ENCODE data around the gene RPN1. TPM values are rescaled to one million over a fixed set of nuclear protein-coding genes. Genes with fewer than 3 reads are reported as not detected.

Gene RPN1
- total and polyA plus RNA-seq, 2 of the 13 experiments (the other 11 are each of a cell fraction or from before 2014, with no cell fraction given): 290 to 342 TPM

DNA sequence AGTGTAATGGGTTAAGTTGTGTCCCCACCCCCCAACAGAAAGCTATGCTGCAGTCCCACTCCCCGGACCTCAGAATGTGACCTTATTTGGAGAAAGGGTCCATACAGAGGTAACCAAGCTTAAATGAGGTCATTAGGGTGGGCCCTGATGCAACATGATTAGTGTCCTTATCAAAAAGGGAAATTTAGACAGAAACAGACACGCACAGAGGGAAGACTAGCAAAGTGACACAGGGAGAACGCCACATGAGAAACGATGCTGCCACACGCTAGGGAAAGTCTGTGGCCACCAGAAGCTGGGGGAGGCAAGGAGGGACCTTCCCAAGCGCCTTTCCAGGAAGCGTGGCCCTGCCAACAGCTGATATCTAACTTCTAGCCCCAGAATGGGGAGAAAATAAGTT, 65.4 kb downstream of the RPN1 start:
- DNase-seq (ENCODE audit: low spot score) (no peak), FAIRE-seq (no peak), ATAC-seq (no peak)
- intact Hi-C loops (cut with micrococcal nuclease; ENCODE audit: unreplicated experiment): loop anchor here (10.0 kb wide), 1 partner anchor 160 kb away; no protein-coding TSS in a partner anchor
- no peak for TF ChIP-seq DNMT1 (CRISPR knock-in tag; IDR thresholded peaks at IDR 0.05)
- no peak for TF ChIP-seq ZNF18 (CRISPR knock-in tag; IDR thresholded peaks at IDR 0.05; ENCODE audit: insufficient replicate concordance)
- TF ChIP-seq ZNF713 (CRISPR knock-in tag; IDR thresholded peaks at IDR 0.05): no peak
- TF ChIP-seq ZNF777 (CRISPR knock-in tag; IDR thresholded peaks at IDR 0.05): no peak
- TF ChIP-seq SAFB2 (CRISPR knock-in tag; IDR thresholded peaks at IDR 0.05; ENCODE audit: borderline replicate concordance, low read depth): no peak
- no peak for TF ChIP-seq ZNF431 (CRISPR knock-in tag; IDR thresholded peaks at IDR 0.05; ENCODE audit: borderline replicate concordance, low read depth)
- no peak for TF ChIP-seq MXI1 (IDR thresholded peaks at IDR 0.05; ENCODE audit: borderline replicate concordance, low read depth, low read length)
- TF ChIP-seq IKZF5 (CRISPR knock-in tag; IDR thresholded peaks at IDR 0.05): no peak
- TF ChIP-seq ZFP82 (CRISPR knock-in tag; IDR thresholded peaks at IDR 0.05; ENCODE audit: borderline replicate concordance): no peak
- TF ChIP-seq HOXA9 (CRISPR knock-in tag; IDR thresholded peaks at IDR 0.05; ENCODE audit: borderline replicate concordance): no peak
- no peak for TF ChIP-seq SOX6 (IDR thresholded peaks at IDR 0.05)
- TF ChIP-seq SOX6 (CRISPR knock-in tag; IDR thresholded peaks at IDR 0.05): no peak
- TF ChIP-seq ZMYM4 (CRISPR knock-in tag; IDR thresholded peaks at IDR 0.05): no peak
- TF ChIP-seq HMGA1 (CRISPR knock-in tag; conservative IDR thresholded peaks at IDR 0.05): no peak
- no peak for TF ChIP-seq POLR2AphosphoS5 (IDR thresholded peaks at IDR 0.05; ENCODE audit: low read depth, low read length)
- H3K27me3 ChIP-seq (ENCODE audit: control insufficient read depth in 1 of 2, insufficient read depth in 2 of 2, low read length in 2 of 2): peaks cover 3 to 38% of the 10 kb centered on the region in 2 experiments; a peak in 4 of 5 replicates
- no peaks in the 10 kb centered on the region for H4K20me1 ChIP-seq (ENCODE audit: insufficient read depth, low read length)
- H3K4me1 ChIP-seq (ENCODE audit: insufficient read depth, low read length): no peaks in the 10 kb centered on the region
- no peak overlapping the region for H3K4me3 ChIP-seq (replicated peaks in 1 of 3; ENCODE audit: insufficient read depth in 1 of 3, low read depth in 2 of 3, low read length in 3 of 3)
- H3K9ac ChIP-seq (ENCODE audit: insufficient read depth, low read depth, low read length): no peak overlapping the region
- H3K27ac ChIP-seq (ENCODE audit: extremely low read length, insufficient read depth, low read length): no peak overlapping the region
- ChIA-PET CTCF (ENCODE audit: low intra/inter-chr PET ratio, low total read pairs) (interaction anchor here (1.1 kb wide), 1 partner anchor 13 kb away, joined by 3 read pairs; no protein-coding TSS in a partner anchor), POLR2A (no interaction called here)
- in situ Hi-C loops (cut with HindIII; ENCODE audit: extremely low pct_ligation_motif_present, low pct_unique_long_range_greater_than_20kb): no loop called here
- WGBS (ENCODE audit: low lambda C conversion rate): 10% methylated on average over 7 of the region's 7 CpGs
- H2AFZ ChIP-seq (ENCODE audit: low read length): no peak overlapping the region
- BruUV-seq (replicated peaks): no TSS peak
- H3K79me2 ChIP-seq (ENCODE audit: insufficient read depth, low read length): no peaks in the 10 kb centered on the region
- no peaks in the 10 kb centered on the region for H3K36me3 ChIP-seq (replicated peaks in 1 of 2; ENCODE audit: control insufficient read depth in 1 of 2, insufficient read depth in 2 of 2, low read length in 2 of 2)
- no peak overlapping the region for H3K4me2 ChIP-seq (ENCODE audit: low read depth, low read length)
- H3K9me3 ChIP-seq (ENCODE audit: low read length): 0 out of 2 replicates have a peak, but pooled peaks cover under 1% of the 10 kb centered on the region

Data from HepG2 (cell line).